Psoas muscle (tissue), 8 donors: Measurements from ENCODE around the gene TJP3. TPM values are rescaled to one million over a fixed set of nuclear protein-coding genes. Genes with fewer than 3 reads are reported as not detected.

Experiments
- ATAC-seq, 4 donors: fragments of 200-7000 bp; cut with Tn5 transposase; one replicate each; pipeline ENCODE4 v1.9.1; 2020; ENCODE audit warnings: moderate library complexity in 3 of 4, mild to moderate bottlenecking in 2 of 4
- DNase-seq, 2 donors: peaks; one replicate each; pipeline ENCODE4 v3.0.0-alpha.2; 2020
- H3K27ac ChIP-seq: fragments of 200-600 bp; one replicate; pipeline ENCODE4 v1.8.0; 2022
- H3K27me3 ChIP-seq, 3 donors: fragments of 200-600 bp in 1 of 3; one replicate each; pipeline versions ENCODE4 v1.6.1 to v1.8.0; 2013 to 2022; ENCODE audit warnings: low read length in 2 of 3, mild to moderate bottlenecking in 2 of 3, moderate library complexity in 1 of 3; ENCODE audit not compliant: insufficient read depth in 3 of 3
- H3K36me3 ChIP-seq, 2 donors: fragments of 200-600 bp in 1 of 2; one replicate each; pipeline versions ENCODE4 v1.6.1 to v1.8.0; 2013 to 2022; ENCODE audit warnings: low read depth in 1 of 2, mild to moderate bottlenecking in 1 of 2, moderate library complexity in 1 of 2; ENCODE audit not compliant: insufficient read depth in 1 of 2
- H3K4me1 ChIP-seq: fragments of 200-600 bp; one replicate; pipeline ENCODE4 v1.8.0; 2022
- H3K4me3 ChIP-seq: fragments of 200-600 bp; one replicate; pipeline ENCODE4 v1.8.0; 2022; ENCODE audit warnings: mild to moderate bottlenecking
- H3K9me3 ChIP-seq: fragments of 200-600 bp; one replicate; pipeline ENCODE4 v1.8.0; 2022
- WGBS, 3 donors: extraction: QIAGEN DNeasy Blood & Tissue Kit; methylation state at CpG; one replicate each; pipeline versions ENCODE4 v1.1.6 to v1.1.7; 2013; 5-methylcytosine and 5-hydroxymethylcytosine counted together
- intact Hi-C, 2 donors: fragments of 100-400 bp; cut with DNase I; formaldehyde crosslinking; loops; one replicate each; pipeline versions ENCODE4 v1.11.0 to v1.14.2; 2022
- polyA plus RNA-seq, 3 donors: library from polyadenylated mRNA; stranded (reverse); fragments of 200-250 nt; gene quantifications; one replicate each; pipeline ENCODE4 v1.2.3, GENCODE V29; 2013
- total RNA-seq, 4 donors: library from RNA; stranded (reverse); fragmentation: NEBNext Ultra II Directional in 2 of 4; extraction: Animal tissue kit (Norgen Biotek cat#: 25700) in 2 of 4; gene quantifications; one replicate each; pipeline versions ENCODE4 v1.2.1 to v1.2.4, GENCODE V29; 2021 to 2023
- TF ChIP-seq, protein P1 (sequence below): fragments of 200-600 bp; IDR thresholded peaks from one replicate; pipeline ENCODE4 v1.8.0; 2022; ENCODE audit warnings: antibody characterized with exemption
- donor health status: healthy with polysubstance abuse.
- donor health status: DM: no; HTN: no; CAD: no; lungs with moderate emphysema.
- donor health status: Bipolar disorder and iron deficiency.
- donor health status: healthy.
- donor health status: DM: yes; HTN: yes; CAD: no.
- donor health status: DM: no; HTN: no; CAD: no.
- donor health status: DM: no; HTN: no; CAD: no.
- donor health status: DM: yes; HTN: yes; CAD: no.

TJP3 gene
- total and polyA plus RNA-seq, 7 donors = 0.21 to 2.7 (median 0.48) TPM; not detected in 1

GRCh38 chr19:3771906-3772455 lies 63.8 kb downstream of the TJP3 start, which contains the start of gene RAX2:
Gene RAX2 (minus strand): TSS chr19:3772228. CDS start chr19:3771742, 486 bp downstream.
- DNase-seq = no peak
- Histone ChIP-seq H3K27me3 (peaks cover 0 to 5% (median 0%) of the 10 kb centered on the region in 3 donors), H3K9me3 (no peaks in the 10 kb centered on the region), H3K36me3 (peaks cover 0 to 29% of the 10 kb centered on the region in 2 donors), H3K27ac (no peak within 1 kb of the TSS), H3K4me3 (no peak within 1 kb of the TSS), H3K4me1 (no peaks in the 10 kb centered on the region)
- intact Hi-C loops = no loop called here
- ATAC-seq = no peak
- 23 to 30% (median 29%) methylated on average over 20 to 23 of the region's 23 CpGs for WGBS, 3 donors
- TF ChIP-seq, protein P1, sequence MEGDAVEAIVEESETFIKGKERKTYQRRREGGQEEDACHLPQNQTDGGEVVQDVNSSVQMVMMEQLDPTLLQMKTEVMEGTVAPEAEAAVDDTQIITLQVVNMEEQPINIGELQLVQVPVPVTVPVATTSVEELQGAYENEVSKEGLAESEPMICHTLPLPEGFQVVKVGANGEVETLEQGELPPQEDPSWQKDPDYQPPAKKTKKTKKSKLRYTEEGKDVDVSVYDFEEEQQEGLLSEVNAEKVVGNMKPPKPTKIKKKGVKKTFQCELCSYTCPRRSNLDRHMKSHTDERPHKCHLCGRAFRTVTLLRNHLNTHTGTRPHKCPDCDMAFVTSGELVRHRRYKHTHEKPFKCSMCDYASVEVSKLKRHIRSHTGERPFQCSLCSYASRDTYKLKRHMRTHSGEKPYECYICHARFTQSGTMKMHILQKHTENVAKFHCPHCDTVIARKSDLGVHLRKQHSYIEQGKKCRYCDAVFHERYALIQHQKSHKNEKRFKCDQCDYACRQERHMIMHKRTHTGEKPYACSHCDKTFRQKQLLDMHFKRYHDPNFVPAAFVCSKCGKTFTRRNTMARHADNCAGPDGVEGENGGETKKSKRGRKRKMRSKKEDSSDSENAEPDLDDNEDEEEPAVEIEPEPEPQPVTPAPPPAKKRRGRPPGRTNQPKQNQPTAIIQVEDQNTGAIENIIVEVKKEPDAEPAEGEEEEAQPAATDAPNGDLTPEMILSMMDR = no peak

GRCh38 chr19:3773814-3774515 lies 65.8 kb downstream of the TJP3 start:
- H3K27me3 ChIP-seq = peaks cover 0 to 8% (median 0%) of the 10 kb centered on the region in 3 donors
- no peak overlapping the region for H3K4me3 ChIP-seq
- TF ChIP-seq, protein P1 = no peak
- no peaks in the 10 kb centered on the region for H3K4me1 ChIP-seq
- H3K36me3 ChIP-seq = peaks cover 0 to 9% of the 10 kb centered on the region in 2 donors
- ATAC-seq (no peak), DNase-seq (no peak)
- intact Hi-C loops = no loop called here
- 77 to 84% (median 79%) methylated on average over 12 of the region's 12 CpGs for WGBS, 3 donors
- no peaks in the 10 kb centered on the region for H3K9me3 ChIP-seq
- H3K27ac ChIP-seq = no peak overlapping the region

GRCh38 chr19:3774621-3775373 lies 66.6 kb downstream of the TJP3 start:
- Histone ChIP-seq H3K36me3 (peaks cover 0 to 1% of the 10 kb centered on the region in 2 donors), H3K27me3 (peaks cover 0 to 8% (median 0%) of the 10 kb centered on the region in 3 donors), H3K4me3 (no peak overlapping the region), H3K9me3 (no peaks in the 10 kb centered on the region), H3K27ac (no peak overlapping the region), H3K4me1 (no peaks in the 10 kb centered on the region)
- ATAC-seq (no peak), DNase-seq (no peak)
- TF ChIP-seq, protein P1 = no peak
- intact Hi-C loops = no loop called here
- 45 to 61% (median 50%) methylated on average over 22 to 25 of the region's 25 CpGs for WGBS, 3 donors

DNA sequence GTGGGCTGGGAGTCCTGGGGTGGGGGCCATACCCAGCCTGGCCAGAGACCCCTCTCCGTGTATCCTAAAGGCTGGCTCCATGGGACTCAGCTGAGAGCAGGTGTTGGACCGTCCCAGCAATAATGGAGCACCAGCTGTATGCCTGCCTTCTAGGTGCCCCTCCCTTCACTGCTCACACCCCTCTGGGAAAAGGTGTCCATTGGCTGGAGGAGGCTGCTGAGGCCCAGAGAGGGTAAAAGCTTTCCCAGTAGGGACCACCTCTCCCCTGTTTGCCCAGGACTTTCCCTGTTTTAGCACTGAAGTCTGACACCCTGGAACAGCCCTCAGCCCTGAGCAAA lies 67.2 kb downstream of the TJP3 start:
- DNase-seq (no peak), ATAC-seq (no peak)
- Histone ChIP-seq H3K4me3 (no peak overlapping the region), H3K9me3 (no peaks in the 10 kb centered on the region), H3K4me1 (no peaks in the 10 kb centered on the region), H3K27me3 (peaks cover 0 to 8% (median 0%) of the 10 kb centered on the region in 3 donors), H3K27ac (no peak overlapping the region), H3K36me3 (no peaks in the 10 kb centered on the region)
- TF ChIP-seq, protein P1 = no peak
- intact Hi-C loops = no loop called here
- 61 to 74% (median 69%) methylated on average over 2 of the region's 2 CpGs for WGBS, 3 donors
